Type B pancreatic cell (in vitro differentiated cells): ENCODE data around the gene IPP. TPM values are rescaled to one million over a fixed set of nuclear protein-coding genes. Genes with fewer than 3 reads are reported as not detected.
"Not testable (repeated sequence)": the region's sequence is repeated elsewhere in the genome, so short reads cannot be mapped to it uniquely, and the experiment has no call there.

Experiments
- DNase-seq: peaks from one replicate; pipeline ENCODE4 v3.0.0; 2021; ENCODE audit warnings: mixed read lengths; ENCODE audit not compliant: unreplicated experiment; ENCODE audit errors: extremely low spot score
- H3K27ac Mint-ChIP-seq: 2 replicates; pipeline ENCODE4 v1.8.0; 2021; ENCODE audit warnings: mild to moderate bottlenecking, mixed read lengths
- H3K27me3 Mint-ChIP-seq: 2 replicates; pipeline ENCODE4 v1.8.0; 2021; ENCODE audit warnings: mixed read lengths
- H3K36me3 Mint-ChIP-seq: 2 replicates; pipeline ENCODE4 v1.8.0; 2021; ENCODE audit warnings: mixed read lengths
- H3K4me1 Mint-ChIP-seq: one replicate; pipeline ENCODE4 v1.8.0; 2021; ENCODE audit warnings: mixed read lengths; ENCODE audit not compliant: unreplicated experiment
- H3K4me3 Mint-ChIP-seq: 2 replicates; pipeline ENCODE4 v1.8.0; 2021; ENCODE audit warnings: mild to moderate bottlenecking, mixed read lengths
- H3K9me3 Mint-ChIP-seq: 2 replicates; pipeline ENCODE4 v1.8.0; 2021; ENCODE audit warnings: mixed read lengths
- CTCF ChIP-seq: fragments of 200-600 bp; sonication (generic); conservative IDR thresholded peaks from 2 replicates; pipeline ENCODE4 v1.5.0; 2021; ENCODE audit warnings: antibody characterized with exemption, mild to moderate bottlenecking
- total RNA-seq: library from RNA; stranded (reverse); gene quantifications from 2 replicates; pipeline ENCODE4 v1.2.1, GENCODE V29; 2021; ENCODE audit warnings: low replicate concordance

Gene IPP
- total RNA-seq, 1 donor from 2014 or later = 21.0 TPM

- no peak for TF ChIP-seq CTCF
- peaks cover 29% of the 10 kb centered on the region for H3K4me1 Mint-ChIP-seq
- H3K27ac Mint-ChIP-seq = no peak overlapping the region
- no peaks in the 10 kb centered on the region for H3K27me3 Mint-ChIP-seq
- no peaks in the 10 kb centered on the region for H3K9me3 Mint-ChIP-seq
- DNase-seq = no peak
- H3K4me3 Mint-ChIP-seq = no peak overlapping the region
- H3K36me3 Mint-ChIP-seq = peaks cover 14% of the 10 kb centered on the region
These were observed 72.0 kb downstream of the IPP start for GRCh38 chr1:45678489-45678888.

GRCh38 chr1:45677751-45678245 is 72.7 kb downstream of the IPP start:
- TF ChIP-seq CTCF = no peak
- no peak overlapping the region for H3K4me3 Mint-ChIP-seq
- H3K4me1 Mint-ChIP-seq = peaks cover 29% of the 10 kb centered on the region
- H3K36me3 Mint-ChIP-seq = peaks cover 17% of the 10 kb centered on the region
- no peaks in the 10 kb centered on the region for H3K9me3 Mint-ChIP-seq
- H3K27ac Mint-ChIP-seq = no peak overlapping the region
- no peaks in the 10 kb centered on the region for H3K27me3 Mint-ChIP-seq
- no peak for DNase-seq

- H3K27ac Mint-ChIP-seq, H3K4me3 Mint-ChIP-seq, DNase-seq, H3K27me3 Mint-ChIP-seq, H3K9me3 Mint-ChIP-seq: not testable (repeated sequence)
- peaks cover 22% of the 10 kb centered on the region for H3K36me3 Mint-ChIP-seq
- peaks cover 29% of the 10 kb centered on the region for H3K4me1 Mint-ChIP-seq
These were observed 73.9 kb downstream of the IPP start for GRCh38 chr1:45676553-45676952.

DNA sequence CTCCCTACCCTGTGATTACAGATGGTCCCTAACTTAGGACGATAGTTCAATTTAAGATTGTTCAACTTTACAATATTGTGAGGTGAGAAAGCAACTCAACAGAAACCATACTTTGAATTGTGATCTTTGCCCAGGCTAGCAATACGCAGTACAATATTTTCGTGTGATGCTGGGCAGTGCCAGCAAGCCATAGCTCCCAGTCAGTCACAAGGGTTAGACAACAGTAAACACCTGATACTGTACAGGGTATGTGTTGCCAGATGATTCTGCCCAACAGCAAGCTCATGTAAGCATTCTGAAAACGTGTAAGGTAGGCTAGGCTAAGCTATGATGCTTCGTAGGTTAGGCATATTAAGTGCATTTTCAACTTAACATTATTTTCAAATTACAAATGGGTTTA is 76.0 kb downstream of the IPP start:
- H3K27ac Mint-ChIP-seq = no peak overlapping the region
- H3K27me3 Mint-ChIP-seq = no peaks in the 10 kb centered on the region
- H3K4me1 Mint-ChIP-seq = peaks cover 23% of the 10 kb centered on the region
- DNase-seq = no peak
- peaks cover 26% of the 10 kb centered on the region for H3K36me3 Mint-ChIP-seq
- H3K9me3 Mint-ChIP-seq = no peaks in the 10 kb centered on the region
- no peak overlapping the region for H3K4me3 Mint-ChIP-seq
- no peak for TF ChIP-seq CTCF

DNA sequence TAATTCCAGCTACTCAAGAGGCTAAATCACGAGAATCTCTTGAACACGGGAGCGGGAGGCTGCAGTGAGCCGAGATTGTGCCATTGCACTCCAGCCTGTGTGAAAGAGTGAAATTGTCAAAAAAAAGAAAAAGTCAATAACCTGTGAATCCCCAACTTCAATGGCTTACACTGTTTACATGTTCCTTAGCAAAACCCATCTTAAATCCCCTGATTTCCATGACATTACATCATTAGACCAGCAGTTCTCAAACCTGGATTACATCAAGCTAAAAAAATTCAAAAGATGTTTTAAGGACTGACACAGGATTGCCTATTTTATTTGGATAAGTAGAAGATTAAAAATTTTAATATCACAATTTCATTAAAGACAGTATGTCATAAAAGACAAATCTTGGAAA is 76.5 kb downstream of the IPP start:
- Mint-ChIP-seq H3K27me3 (no peaks in the 10 kb centered on the region), H3K4me3 (no peak overlapping the region), H3K4me1 (peaks cover 23% of the 10 kb centered on the region), H3K36me3 (peaks cover 26% of the 10 kb centered on the region), H3K9me3 (no peaks in the 10 kb centered on the region), H3K27ac (no peak overlapping the region)
- TF ChIP-seq CTCF = no peak
- DNase-seq = no peak

GRCh38 chr1:45669859-45670655 is 80.4 kb downstream of the IPP start:
- no peak for TF ChIP-seq CTCF
- no peaks in the 10 kb centered on the region for H3K9me3 Mint-ChIP-seq
- peaks cover 15% of the 10 kb centered on the region for H3K4me1 Mint-ChIP-seq
- peaks cover 43% of the 10 kb centered on the region for H3K36me3 Mint-ChIP-seq
- H3K27me3 Mint-ChIP-seq = no peaks in the 10 kb centered on the region
- peak overlapping the region; percentile 12 for H3K27ac Mint-ChIP-seq
- H3K4me3 Mint-ChIP-seq = no peak overlapping the region
- DNase-seq = no peak
